CD4-positive, alpha-beta T cell (primary cell): Measurements from ENCODE around the gene FBRSL1. TPM values are rescaled to one million over a fixed set of nuclear protein-coding genes. Genes with fewer than 3 reads are reported as not detected.

Experiments
- ATAC-seq: fragments of 200-7000 bp; cut with Tn5 transposase; one replicate; pipeline ENCODE4 v1.10.0; 2022; ENCODE audit warnings: mild to moderate bottlenecking; ENCODE audit not compliant: poor library complexity
- CTCF ChIA-PET: fragments of 350-600 bp; sonication (Branson Sonifier 250); formaldehyde crosslinking; loops from one replicate; lab custom pipeline; 2021; ENCODE audit warnings: antibody characterized with exemption, inconsistent platforms; lab: Charles Lee
- POLR2A ChIA-PET: fragments of 350-600 bp; sonication (Branson Sonifier 250); formaldehyde crosslinking; loops from one replicate; lab custom pipeline; 2021; ENCODE audit warnings: antibody characterized with exemption, inconsistent platforms; lab: Charles Lee
- DNase-seq, 14 experiments: peaks; one replicate each; pipeline ENCODE4 v3.0.0-alpha.2; 2013 to 2020; ENCODE audit warnings: mixed read lengths in 2 of 14
- H3K27ac ChIP-seq, 2 donors: one replicate each; pipeline versions ENCODE4 v1.5.1 to v1.7.0; 2013; ENCODE audit warnings: low read length in 2 of 2, low read depth in 1 of 2, mild to moderate bottlenecking in 1 of 2
- H3K27me3 ChIP-seq, 2 experiments: 1 replicate in 1 of 2; 2 replicates in 1 of 2; pipeline versions ENCODE4 v1.6.1 to v1.7.0; 2013; ENCODE audit warnings: low read length in 2 of 2, control low read depth in 1 of 2, mild to moderate bottlenecking in 1 of 2, moderate library complexity in 1 of 2; ENCODE audit not compliant: insufficient read depth in 2 of 2, control insufficient read depth in 1 of 2
- H3K36me3 ChIP-seq: one replicate; pipeline ENCODE4 v1.6.1; 2013; ENCODE audit warnings: low read length, control low read depth; ENCODE audit not compliant: insufficient read depth
- H3K4me1 ChIP-seq: one replicate; pipeline ENCODE4 v1.6.1; 2013; ENCODE audit warnings: low read length, control low read depth; ENCODE audit not compliant: insufficient read depth
- H3K4me3 ChIP-seq: one replicate; pipeline ENCODE4 v1.5.1; 2013; ENCODE audit warnings: mild to moderate bottlenecking, low read length, moderate library complexity
- H3K9me3 ChIP-seq, 2 experiments: 1 replicate in 1 of 2; 2 replicates in 1 of 2; pipeline versions ENCODE4 v1.6.1 to v1.7.0; 2013; ENCODE audit warnings: low read length in 2 of 2, mild to moderate bottlenecking in 2 of 2, control low read depth in 1 of 2, moderate library complexity in 1 of 2; ENCODE audit not compliant: control insufficient read depth in 1 of 2, insufficient read depth in 1 of 2
- H3K27ac Mint-ChIP-seq: one replicate; pipeline ENCODE4 v1.8.0; 2020; ENCODE audit warnings: mixed read lengths
- H3K27me3 Mint-ChIP-seq: one replicate; pipeline ENCODE4 v1.8.0; 2021; ENCODE audit warnings: mixed read lengths
- H3K36me3 Mint-ChIP-seq: one replicate; pipeline ENCODE4 v1.8.0; 2021; ENCODE audit warnings: low read depth, mixed read lengths
- H3K4me1 Mint-ChIP-seq: one replicate; pipeline ENCODE4 v1.8.0; 2021; ENCODE audit warnings: low read depth, mixed read lengths
- H3K4me3 Mint-ChIP-seq: one replicate; pipeline ENCODE4 v1.8.0; 2020; ENCODE audit warnings: mild to moderate bottlenecking, mixed read lengths
- H3K9me3 Mint-ChIP-seq: one replicate; pipeline ENCODE4 v1.8.0; 2020; ENCODE audit warnings: mixed read lengths
- CTCF ChIP-seq: fragments of 200-600 bp; IDR thresholded peaks from one replicate; pipeline ENCODE4 v1.8.0; 2022; ENCODE audit warnings: antibody characterized with exemption, mild to moderate bottlenecking
- intact Hi-C, 2 experiments: fragments of 100-400 bp; cut with DNase I in 1 of 2; cut with micrococcal nuclease in 1 of 2; formaldehyde crosslinking; loops; one replicate each; pipeline versions ENCODE4 v1.15.1 to v1.9.0; 2023 to 2025; cut with DNase I, micrococcal nuclease
- total RNA-seq, 174 experiments: library from RNA in 2 of 174; stranded (reverse) in 2 of 174; gene quantifications; one replicate each; pipeline ENCODE4 v1.2.3 and lab custom pipeline; 2021 to 2026

FBRSL1 gene
- total RNA-seq, 2 experiments from 2014 or later = 75.8 to 80.7 TPM

DNA sequence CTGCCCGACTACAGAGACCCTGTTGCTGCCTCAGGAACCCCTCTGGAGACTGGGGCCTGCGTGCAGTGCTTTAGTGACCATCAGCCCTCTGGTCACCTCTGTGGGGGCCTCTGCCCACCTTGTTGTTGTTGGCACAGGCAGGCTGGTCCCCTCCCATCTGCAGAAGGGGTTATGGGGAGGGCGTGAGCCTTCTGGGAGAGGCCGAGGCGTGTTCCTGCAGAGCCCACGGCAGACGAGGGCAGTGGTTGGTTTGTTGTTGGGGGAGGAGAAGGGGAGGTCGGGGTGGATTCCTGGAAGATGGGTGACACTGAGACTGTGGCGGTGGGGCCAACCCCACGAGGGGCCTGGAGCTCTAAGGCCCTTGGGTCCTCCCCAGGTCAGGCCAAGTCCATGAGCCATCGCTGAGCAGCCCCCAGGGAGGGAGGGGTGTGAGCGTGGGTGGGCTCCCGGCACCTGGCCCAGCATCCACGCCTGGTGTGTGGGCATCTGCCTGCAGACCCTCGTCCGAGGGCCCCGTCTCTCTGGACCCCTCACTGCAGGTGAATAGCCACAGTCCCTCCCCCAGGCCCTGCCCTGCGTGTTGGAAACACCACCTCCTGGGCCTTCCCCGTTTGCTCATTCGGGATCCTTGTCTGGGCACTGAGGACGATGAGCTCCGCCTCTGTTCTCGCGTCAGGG, 23.6 kb downstream of the FBRSL1 start:
- Mint-ChIP-seq H3K36me3 (peaks cover 60% of the 10 kb centered on the region), H3K4me3 (no peak overlapping the region), H3K27me3 (no peaks in the 10 kb centered on the region), H3K27ac (peak overlapping the region; percentile 33), H3K4me1 (no peaks in the 10 kb centered on the region), H3K9me3 (peaks cover 2% of the 10 kb centered on the region)
- ATAC-seq (no peak), DNase-seq (no peak)
- ChIA-PET CTCF (no interaction called here), POLR2A (no interaction called here)
- peaks cover 16% of the 10 kb centered on the region for H3K4me1 ChIP-seq
- H3K27me3 ChIP-seq = no peaks in the 10 kb centered on the region
- H3K9me3 ChIP-seq = peaks cover 0 to 35% of the 10 kb centered on the region in 2 experiments
- H3K4me3 ChIP-seq = no peak overlapping the region
- no peak overlapping the region for H3K27ac ChIP-seq
- intact Hi-C loops = no loop called here
- H3K36me3 ChIP-seq = peaks cover 37% of the 10 kb centered on the region
- no peak for TF ChIP-seq CTCF

DNA sequence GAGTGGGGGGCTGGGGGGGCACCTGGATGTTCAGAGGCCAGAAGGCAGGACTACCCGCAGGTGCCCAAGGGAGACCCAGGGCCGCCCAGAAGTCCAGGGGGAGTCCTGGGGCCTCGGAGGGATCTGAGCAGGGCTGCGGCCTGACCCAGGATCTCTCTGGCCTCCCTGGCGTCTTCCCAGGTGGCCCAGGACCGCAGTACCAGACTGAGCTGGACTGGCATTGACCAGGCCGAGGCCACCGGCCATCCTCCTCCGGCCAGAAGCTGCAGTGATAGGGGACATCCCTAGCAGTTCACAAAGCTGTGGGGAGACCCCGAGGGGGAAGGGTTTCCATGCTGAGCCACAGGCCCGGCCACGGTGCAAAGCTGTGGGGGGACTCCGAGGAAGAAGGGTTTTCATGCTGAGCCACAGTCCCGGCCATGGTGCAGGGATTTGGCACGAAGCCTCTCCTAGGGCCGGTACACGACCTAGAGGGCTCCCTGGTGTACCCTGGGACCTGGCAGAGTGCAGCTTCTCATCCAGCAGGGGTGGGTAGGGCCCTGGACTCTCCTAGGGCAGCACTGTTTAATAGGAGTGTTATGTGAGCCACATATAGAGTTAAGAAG, 24.4 kb downstream of the FBRSL1 start:
- H3K4me1 ChIP-seq = peaks cover 12% of the 10 kb centered on the region
- no peak for TF ChIP-seq CTCF
- ATAC-seq (no peak), DNase-seq (no peak)
- no peak overlapping the region for H3K27ac ChIP-seq
- Mint-ChIP-seq H3K4me3 (no peak overlapping the region), H3K36me3 (peaks cover 67% of the 10 kb centered on the region), H3K9me3 (peaks cover 5% of the 10 kb centered on the region), H3K4me1 (no peaks in the 10 kb centered on the region), H3K27ac (no peak overlapping the region), H3K27me3 (no peaks in the 10 kb centered on the region)
- POLR2A ChIA-PET = interaction anchor here (0.6 kb wide), 1 partner anchor 87 kb away, joined by 3 read pairs; no protein-coding TSS in a partner anchor
- no peaks in the 10 kb centered on the region for H3K27me3 ChIP-seq
- CTCF ChIA-PET = no interaction called here
- H3K36me3 ChIP-seq = peaks cover 39% of the 10 kb centered on the region
- intact Hi-C loops = no loop called here
- H3K9me3 ChIP-seq = peaks cover 0 to 42% of the 10 kb centered on the region in 2 experiments
- no peak overlapping the region for H3K4me3 ChIP-seq

DNA sequence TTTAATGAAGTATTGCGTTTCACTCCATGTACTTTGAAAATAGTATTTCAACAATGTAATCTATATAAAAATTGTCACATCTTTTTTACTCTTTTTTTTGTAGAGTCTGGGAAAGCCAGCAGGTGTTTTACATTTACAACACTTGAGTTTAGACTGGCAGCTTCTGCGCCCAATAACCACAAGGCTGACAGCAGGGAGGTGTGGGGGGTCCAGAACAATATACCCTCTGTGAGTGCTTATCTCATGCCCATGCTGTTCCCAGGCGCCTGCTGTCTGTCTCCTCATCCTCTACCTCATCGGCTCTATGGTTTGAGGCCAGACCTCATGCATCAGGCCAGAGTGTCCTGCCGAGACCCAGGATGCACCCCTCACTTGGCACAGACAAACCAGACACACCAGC, 24.9 kb downstream of the FBRSL1 start:
- Mint-ChIP-seq H3K9me3 (peaks cover 5% of the 10 kb centered on the region), H3K27me3 (no peaks in the 10 kb centered on the region), H3K27ac (no peak overlapping the region), H3K36me3 (peaks cover 70% of the 10 kb centered on the region), H3K4me1 (no peaks in the 10 kb centered on the region), H3K4me3 (no peak overlapping the region)
- ATAC-seq = no peak
- Histone ChIP-seq H3K36me3 (peaks cover 39% of the 10 kb centered on the region), H3K4me3 (no peak overlapping the region), H3K27ac (no peak overlapping the region), H3K9me3 (peaks cover 0 to 44% of the 10 kb centered on the region in 2 experiments), H3K4me1 (peaks cover 8% of the 10 kb centered on the region), H3K27me3 (no peaks in the 10 kb centered on the region)
- POLR2A ChIA-PET = interaction anchor here (0.6 kb wide), 1 partner anchor 87 kb away, joined by 3 read pairs; no protein-coding TSS in a partner anchor
- no peak for TF ChIP-seq CTCF
- intact Hi-C loops = no loop called here
- CTCF ChIA-PET = interaction anchor here (1.6 kb wide), 1 partner anchor 9 kb away, joined by 6 read pairs; no protein-coding TSS in a partner anchor
- DNase-seq = no peak
